HG03354 (cell line): Measurements from ENCODE around the gene AFG3L2.
"Not testable (repeated sequence)": the region's sequence is repeated elsewhere in the genome, so short reads cannot be mapped to it uniquely, and the experiment has no call there.

Experiments
- ATAC-seq: cut with Tn5 transposase; IDR thresholded peaks from one replicate; pipeline ENCODE4 v1.9.1; 2021; ENCODE audit warnings: mild to moderate bottlenecking; ENCODE audit not compliant: unreplicated experiment, poor library complexity, severe bottlenecking

Gene AFG3L2

DNA sequence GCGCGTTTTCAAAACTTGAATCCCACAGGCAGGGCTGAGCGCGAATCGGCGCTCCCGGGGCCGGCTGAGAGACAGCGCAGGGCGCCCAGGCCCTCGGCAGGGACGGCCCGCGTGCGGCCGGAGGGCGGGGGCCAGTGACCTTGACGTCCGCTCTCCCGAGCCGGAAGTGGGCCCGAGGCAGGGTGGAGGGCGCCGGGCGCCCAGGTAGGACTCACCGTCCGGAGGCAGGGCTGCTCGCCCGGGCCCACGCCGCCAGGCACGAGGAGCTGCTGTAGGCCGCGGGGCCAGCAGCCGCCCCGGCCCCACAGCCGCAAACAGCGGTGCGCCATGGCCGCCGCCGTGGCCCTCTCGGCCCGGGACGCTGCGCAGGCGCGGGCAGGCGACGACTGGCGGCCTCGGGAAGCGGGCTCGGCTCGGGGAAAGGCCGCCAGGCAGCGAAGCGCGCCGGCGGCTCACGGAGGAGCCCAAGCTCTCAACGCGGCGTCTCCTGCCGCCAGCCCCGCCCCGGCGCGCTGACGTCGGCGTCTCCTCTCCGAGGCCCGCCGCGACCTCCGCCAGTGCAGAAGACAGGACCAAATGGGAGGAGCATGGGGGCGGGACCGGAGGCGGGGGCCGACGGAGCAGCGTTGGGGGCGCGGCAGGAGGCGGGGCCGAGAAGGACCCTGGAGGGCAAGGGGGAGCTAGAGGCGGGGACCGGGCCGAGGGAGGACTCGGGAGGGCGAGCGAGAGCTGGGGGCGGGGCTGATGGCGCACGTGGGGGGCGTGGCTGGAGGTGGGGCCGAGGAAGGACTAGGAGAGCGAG is at the start of gene AFG3L2:
Gene AFG3L2 (minus strand): TSS at position 474 of the 802 bp plus-strand sequence. CDS start 145 bp downstream, at position 329.
- peak; percentile 89 for ATAC-seq

DNA sequence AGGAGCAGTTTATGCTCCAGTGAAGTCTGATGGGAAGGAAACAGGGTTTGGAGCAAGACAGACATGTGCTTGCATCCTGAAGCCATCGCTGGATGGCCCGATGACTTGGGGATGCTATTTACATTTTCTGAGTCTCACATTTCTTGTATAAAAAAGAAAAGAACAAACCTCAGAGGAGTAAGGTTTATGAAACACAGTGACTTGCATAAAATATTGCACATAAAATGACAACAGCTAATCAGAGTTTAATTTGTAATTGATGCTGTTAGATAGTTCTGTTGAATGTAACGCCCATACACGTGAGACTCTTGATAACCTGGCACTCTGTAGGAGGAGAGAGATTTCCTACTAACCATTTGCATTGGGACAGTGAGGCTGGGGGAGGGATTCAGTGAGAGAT is 47.2 kb upstream of the AFG3L2 start:
- ATAC-seq: no peak

DNA sequence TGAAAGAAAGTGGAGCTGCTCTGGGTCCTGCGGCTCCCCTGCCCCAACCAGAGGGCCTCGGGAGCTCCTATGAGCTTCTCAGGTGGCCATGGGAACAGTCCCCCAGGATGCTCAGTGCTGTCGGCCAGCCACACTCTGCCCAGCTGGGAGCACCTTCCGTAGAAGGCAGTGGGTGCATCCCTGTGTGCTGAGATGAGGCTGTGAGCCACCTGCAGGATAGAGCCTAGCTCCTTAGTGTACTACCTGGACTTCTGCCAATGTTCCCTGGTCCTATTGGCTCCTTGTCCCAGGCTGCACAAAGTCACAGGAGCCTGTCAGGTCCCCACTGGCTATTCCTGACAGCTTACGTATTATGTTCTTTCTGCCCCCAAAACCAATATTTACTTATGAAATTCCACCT is 46.8 kb upstream of the AFG3L2 start:
- ATAC-seq: no peak

DNA sequence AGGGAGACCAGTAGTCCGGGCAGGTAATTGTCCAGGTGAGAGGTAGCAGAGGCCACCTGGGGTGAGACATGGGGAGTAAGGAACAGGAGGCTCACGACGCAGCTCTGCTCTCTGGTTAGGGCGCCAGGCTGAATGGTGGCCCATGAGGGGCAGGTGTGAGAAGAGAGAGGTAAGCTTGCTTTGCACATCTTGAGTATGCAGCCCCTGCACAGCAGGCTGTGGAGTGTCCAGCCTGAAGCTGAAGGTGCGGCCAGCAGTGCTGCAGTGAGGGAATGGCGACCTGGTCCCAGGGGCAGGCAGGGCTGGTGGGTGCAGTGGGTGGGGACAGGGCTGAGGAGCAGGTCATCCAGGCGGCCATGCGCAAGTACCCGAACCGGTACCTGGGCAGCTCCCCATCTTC is 46.4 kb upstream of the AFG3L2 start:
- ATAC-seq: no peak

DNA sequence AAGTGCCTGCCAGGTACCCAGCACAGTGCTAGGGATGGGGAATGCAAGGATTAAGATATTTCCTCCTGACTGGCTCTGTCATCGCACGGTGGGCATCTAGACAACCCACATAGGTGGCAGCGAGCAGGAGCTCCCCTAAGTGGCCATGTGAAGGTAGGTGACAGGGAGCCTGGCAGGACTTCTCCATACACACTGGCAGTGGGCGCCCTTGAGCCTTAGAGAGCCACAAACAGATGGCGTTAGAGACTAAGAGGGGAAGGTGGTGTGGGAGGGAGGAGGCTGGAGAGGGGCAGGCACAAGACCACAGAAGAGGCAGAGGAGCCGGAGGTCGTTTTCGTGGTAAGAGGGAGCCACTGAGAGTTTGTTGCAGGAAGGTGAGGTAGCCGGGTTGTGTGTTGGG is 45.9 kb upstream of the AFG3L2 start:
- no peak for ATAC-seq

DNA sequence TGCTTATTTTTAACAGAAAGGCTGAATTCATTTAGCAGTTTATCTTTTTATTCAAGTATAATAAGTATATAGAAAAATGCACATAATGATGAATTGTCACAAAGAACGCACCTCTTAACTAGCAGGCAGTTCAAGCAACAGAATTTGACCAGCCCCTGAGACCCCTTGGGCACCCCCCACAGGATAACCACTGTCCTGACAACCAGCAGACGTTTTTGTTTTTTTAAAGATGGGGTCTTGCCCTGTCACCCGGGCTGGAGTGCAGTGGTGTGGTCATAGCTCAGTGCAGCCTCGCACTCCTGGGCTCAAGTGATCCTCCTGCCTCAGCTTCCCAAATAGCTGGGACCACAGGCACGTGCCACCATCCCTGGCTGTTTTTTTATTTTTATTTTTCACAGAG is 44.7 kb upstream of the AFG3L2 start:
- ATAC-seq: no peak

DNA sequence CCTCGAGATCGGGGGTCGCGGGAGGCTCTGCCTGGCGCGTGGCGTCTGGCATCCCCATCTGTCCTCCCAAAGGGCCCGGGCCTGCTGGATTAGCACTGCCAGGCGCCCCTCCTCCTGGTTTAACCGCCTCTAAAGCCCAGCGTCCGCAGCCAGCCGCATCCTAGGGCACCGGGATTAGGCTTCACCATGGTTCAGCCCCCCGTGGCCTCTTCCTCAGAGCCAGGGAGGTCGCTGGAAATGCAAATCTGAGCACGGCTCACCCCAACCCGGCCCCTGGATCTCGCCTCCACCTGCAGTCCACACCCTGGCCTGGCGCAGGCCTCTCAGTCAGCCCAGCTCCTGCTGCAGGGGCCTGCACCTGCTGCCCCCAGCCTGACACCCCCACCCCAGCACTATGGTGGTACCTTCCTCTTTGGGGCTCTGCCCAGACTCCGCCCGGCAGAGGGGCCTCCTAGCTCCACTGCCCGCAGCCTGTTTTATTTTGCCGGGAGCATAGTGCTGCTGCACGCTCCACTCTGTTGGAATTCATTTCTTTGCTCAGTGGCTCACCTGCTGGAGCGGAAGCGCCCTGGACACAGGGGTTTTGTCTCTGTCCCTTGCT is 43.9 kb upstream of the AFG3L2 start:
- ATAC-seq: peak; percentile 34

DNA sequence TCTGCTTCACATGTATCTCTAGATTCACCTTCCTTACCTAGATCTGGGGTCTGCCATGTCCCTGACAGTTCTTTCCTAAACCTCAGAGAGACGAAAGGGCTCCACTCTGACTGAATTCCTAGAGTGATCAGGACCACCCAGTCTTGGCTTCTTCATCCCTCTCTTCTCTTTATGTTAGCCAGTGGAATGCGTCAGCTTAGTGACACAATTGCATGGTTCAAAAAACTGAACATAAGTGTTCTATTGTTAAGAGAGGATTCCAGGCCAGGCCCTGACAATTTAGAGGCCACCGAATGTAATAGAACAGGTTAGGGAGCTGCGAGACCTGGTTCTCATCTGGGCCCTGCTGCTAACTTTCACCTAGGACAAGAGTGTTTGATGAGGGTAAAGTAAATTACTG is 40.7 kb upstream of the AFG3L2 start:
- ATAC-seq: no peak

DNA sequence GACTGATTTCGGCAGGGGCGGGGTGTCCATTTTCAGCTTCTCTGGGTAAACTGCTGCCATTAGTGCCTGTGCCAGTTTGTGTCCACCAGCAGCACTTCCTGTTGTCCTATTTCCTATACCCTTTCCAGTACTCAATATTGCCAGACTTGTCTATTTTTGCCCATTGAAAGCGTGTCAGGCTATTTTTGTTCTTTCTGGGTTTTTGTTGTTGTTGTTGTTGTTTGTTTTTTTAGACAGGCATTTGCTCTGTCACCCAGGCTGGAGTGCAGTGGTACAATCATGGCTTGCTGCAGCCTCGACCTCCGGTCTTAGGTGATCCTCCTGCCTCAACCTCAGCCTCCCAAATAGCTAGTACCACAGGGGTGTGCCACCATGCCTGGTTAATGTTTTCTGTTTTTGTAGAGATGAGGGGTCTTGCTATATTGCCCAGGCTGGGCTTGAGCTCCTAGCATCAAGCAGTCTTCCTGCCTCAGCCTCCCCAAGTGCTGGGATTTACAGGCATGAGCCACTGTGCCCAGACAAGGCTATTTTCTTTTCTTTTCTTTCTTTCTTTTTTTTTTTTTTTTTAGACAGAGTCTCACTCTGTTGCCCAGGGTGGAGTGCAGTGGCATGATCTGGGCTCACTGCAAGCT is 39.2 kb upstream of the AFG3L2 start:
- ATAC-seq: no peak

DNA sequence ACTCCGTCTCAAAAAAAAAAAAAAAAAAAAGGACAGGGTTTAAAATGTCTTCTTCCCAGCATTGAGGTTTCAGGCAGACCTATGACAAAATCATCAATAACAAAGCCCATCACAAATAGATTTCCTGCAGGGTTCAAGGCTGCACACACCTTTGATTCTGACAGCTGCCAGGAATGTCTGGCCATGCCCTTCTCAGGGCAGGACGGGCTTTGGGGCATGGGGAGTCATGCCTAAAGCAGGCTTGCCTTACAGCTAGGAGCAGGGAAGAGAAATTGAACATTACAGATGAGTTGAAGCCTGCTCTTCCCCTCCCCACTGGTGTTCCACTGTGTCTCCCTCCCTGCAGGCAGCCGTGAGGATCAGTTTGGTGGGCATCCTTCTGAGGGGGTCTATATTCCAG is 34.4 kb upstream of the AFG3L2 start:
- no peak for ATAC-seq

DNA sequence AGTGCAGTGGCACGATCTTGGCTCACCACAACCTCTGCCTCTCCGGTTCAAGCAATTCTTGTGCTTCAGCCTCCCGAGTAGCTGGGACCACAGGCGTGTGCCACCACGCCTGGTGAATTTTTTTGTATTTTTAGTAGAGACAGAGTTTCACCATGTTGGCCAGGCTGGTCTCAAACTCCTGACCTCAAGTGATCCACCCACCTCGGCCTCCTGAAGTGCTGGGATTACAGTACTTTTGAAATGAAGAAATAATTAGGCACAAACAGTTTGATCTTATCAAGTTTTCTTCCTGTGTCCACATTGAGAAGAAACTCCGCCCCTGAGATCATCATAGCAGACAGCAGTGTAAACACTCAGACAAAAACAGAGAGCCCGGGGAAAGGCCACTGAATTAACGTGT is 33.7 kb upstream of the AFG3L2 start:
- ATAC-seq: not testable (repeated sequence)

DNA sequence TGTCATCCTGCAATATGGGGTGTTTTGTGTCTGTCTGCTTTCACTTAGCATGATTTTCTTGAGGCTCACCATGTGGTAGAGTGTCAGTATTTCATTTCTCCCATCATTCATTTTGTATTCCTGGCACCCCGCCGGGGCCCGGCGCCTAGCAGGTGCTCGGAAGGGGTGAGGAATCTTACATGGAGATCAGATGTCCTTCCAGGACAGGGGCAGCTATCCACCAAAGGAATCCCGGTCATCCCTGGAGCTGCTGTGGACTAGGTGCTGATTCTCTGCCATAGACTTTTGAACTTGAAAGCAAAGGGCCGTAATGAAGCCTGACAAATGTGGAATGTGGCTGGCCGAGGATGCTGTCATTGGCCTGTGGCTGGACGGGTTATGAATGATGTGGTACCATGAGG is 33.1 kb upstream of the AFG3L2 start:
- no peak for ATAC-seq

DNA sequence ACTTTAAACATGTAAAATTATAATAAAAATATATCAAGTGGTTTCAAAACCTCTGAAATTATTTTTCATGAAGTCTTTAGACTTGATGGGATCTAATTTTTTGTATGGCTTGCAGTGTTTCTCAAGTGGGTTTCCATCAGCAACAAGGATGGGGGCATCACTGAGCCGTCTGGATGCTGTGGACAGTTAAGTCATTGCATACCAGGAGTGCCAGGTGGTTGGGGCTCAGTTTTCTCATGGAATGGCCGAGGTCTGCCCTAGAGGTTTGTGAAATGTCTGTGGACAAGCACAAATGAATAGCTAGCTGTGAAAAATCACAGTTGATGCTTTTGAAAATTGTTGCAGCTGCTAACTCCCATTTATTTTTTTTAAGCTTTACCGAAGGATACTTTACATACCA is 32.4 kb upstream of the AFG3L2 start:
- ATAC-seq: no peak

DNA sequence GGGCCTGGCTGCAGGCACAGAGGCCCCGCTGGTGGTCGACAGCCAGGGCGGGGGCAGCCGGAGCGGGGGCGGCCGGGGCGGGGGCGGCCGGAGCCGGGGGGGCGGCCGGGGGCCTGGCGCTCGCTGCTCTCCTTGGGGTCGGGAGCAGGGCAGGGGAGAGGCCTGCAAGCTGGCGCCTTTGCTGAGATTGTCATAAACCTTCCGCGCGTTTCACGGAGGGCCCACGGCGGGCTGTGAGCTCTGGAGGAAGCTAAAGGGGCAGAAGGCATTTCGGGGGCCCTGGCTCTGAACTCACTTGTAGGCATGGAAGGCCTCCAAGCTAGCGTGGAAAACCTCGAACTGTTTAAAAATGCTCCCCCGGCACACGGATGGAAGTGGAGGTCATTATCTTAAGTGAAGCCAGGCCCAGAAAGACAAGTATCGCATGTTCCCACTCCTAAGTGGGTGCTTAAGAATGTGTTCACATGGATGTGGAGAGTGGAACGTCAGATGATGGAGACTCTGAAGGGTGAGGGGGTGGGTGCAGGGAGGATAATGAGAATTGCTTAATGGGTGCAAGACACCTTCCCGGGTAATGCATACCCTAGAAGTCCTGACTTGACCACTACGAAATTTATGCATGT is 31.3 kb upstream of the AFG3L2 start:
- ATAC-seq: peak; percentile 6

DNA sequence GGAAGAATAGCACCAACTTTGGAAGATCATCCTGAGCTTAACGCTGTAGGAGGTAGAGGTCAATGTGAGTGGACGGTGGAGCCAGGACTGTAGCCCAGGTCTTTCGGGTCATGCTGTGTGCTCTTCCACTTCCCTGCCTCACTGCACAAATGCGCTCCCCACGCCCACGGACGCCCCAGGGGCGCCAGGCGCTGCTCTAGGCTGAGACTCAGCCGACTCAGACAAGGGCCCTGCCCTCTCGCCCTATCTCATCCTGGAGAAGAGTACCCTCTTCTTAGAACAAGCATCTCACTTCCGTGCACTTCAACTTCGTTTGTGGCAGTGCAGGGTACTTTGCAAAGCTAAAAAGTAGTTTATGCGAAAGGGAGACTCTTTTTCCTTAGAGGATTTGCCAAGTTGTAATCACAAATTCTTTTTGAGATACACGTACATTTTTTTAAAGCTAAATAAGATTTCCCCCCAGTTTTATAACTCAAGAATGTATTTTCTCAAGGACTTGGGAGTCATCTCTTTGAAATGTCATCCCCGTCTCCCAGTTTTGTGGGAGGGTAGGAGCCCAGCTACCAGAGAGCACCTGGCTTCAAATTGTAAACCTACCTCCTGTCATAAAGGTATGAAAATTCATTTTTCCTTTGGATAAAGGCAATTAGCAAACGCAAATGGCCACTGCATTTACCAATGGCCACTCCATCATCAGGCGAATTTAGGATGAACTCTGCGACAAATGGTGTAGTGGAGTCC is 29.5 kb upstream of the AFG3L2 start:
- no peak for ATAC-seq

DNA sequence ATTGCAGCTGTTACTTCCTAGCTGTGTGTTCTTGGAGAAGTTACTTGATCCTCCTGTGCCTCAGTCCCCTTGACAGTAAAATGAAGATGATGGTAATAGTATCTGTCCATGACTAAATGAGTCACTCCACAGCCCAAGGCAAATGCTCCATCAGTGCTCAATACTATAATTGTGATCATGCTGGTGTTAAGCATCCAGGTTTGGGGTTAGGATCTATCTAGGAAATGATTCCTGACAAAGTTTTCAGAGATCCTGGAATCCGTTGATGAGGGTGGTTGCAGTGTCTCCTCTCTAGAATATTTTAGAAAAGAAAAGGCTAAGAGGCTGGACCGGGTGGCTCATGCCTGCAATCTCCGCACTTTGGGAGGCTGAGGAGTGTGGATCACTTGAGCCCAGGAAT is 28.0 kb upstream of the AFG3L2 start:
- no peak for ATAC-seq

DNA sequence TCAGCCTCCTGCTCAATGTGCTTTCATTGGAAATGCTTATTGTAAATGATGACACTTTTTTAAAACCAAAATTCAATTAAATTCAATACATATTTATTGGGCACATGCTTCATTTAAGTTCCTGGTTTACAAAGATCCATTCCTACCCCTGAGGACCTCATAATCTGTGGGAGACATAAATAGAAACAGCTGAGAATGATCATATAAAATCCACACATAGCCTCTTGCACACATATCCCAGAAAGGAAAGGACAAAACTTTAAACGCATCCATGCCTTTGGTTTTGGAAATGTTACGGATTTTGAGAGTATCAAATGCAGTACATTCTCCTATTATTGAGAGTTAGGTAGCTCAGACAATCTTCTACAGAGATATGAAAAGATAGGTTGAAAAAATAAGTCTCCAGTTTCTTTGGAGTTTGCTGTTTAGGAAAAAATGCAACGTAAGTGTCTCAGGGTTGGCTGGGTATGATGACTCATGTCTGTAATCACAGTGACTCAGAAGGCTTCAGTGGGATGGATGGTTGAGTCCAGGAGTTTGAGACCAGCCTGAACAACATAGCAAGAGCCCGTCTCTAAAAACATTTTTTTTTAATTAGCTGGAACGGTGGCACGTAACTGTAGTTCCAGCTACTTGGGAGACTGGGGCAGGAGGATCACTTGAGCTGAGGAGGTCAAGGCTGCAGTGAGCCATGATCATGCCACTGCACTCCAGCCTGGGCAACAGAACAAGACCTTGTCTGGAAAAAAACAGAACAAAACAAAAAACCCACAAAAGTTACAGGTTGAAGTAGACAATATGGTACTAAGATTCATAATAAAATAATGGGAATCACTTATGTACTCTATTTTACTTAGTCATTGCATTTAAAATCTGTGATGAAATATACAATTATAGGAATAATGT is 26.8 kb upstream of the AFG3L2 start:
- ATAC-seq: no peak

DNA sequence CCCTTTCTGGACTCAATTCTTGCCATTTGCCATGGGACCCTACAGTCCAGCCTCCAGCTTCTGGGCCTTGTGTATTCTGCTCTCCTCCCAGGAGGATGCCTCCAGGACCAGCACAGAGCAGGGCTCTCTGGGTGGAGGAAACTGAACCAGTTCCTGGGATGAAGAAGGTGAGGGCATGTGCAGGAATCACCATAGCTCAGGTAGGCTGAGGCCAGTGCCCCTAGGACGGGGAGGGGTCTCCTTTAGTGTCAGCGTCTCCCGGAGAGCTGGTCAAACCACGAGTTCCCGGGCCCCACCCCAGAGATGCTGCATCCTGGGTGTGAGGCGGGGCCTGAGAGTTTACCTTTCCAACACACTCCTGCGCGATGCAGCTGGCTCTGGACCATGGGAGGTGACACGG is 24.9 kb upstream of the AFG3L2 start:
- no peak for ATAC-seq

DNA sequence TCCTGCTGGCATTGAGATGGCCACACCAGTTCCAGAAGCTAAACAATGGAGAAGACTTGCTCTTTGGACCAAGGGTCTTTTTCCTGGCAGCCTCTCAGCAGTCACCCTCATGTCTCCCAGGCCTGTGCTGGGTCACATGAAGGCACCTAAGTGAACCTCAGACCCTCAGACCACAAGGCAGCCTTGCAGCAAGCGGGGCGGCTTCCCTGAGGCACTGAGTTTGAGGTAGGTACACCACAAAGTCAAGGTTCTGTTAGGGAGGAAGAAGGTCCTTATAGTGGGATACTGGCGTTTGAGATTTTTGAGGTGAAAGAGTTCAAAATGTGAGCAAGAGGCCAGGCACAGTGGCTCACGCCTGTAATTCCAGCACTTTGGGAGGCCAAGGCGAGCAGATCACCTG is 22.2 kb upstream of the AFG3L2 start:
- ATAC-seq: no peak
